Type B pancreatic cell (in vitro differentiated cells): ENCODE results near the gene PIAS1. TPM values are rescaled to one million over a fixed set of nuclear protein-coding genes. Genes with fewer than 3 reads are reported as not detected.
"Not testable (repeated sequence)": the region's sequence is repeated elsewhere in the genome, so short reads cannot be mapped to it uniquely, and the experiment has no call there.

Experiments
- DNase-seq: peaks from one replicate; pipeline ENCODE4 v3.0.0; 2021; ENCODE audit warnings: mixed read lengths; ENCODE audit not compliant: unreplicated experiment; ENCODE audit errors: extremely low spot score
- H3K27ac Mint-ChIP-seq: 2 replicates; pipeline ENCODE4 v1.8.0; 2021; ENCODE audit warnings: mild to moderate bottlenecking, mixed read lengths
- H3K27me3 Mint-ChIP-seq: 2 replicates; pipeline ENCODE4 v1.8.0; 2021; ENCODE audit warnings: mixed read lengths
- H3K36me3 Mint-ChIP-seq: 2 replicates; pipeline ENCODE4 v1.8.0; 2021; ENCODE audit warnings: mixed read lengths
- H3K4me1 Mint-ChIP-seq: one replicate; pipeline ENCODE4 v1.8.0; 2021; ENCODE audit warnings: mixed read lengths; ENCODE audit not compliant: unreplicated experiment
- H3K4me3 Mint-ChIP-seq: 2 replicates; pipeline ENCODE4 v1.8.0; 2021; ENCODE audit warnings: mild to moderate bottlenecking, mixed read lengths
- H3K9me3 Mint-ChIP-seq: 2 replicates; pipeline ENCODE4 v1.8.0; 2021; ENCODE audit warnings: mixed read lengths
- CTCF ChIP-seq: fragments of 200-600 bp; sonication (generic); conservative IDR thresholded peaks from 2 replicates; pipeline ENCODE4 v1.5.0; 2021; ENCODE audit warnings: antibody characterized with exemption, mild to moderate bottlenecking
- total RNA-seq: library from RNA; stranded (reverse); gene quantifications from 2 replicates; pipeline ENCODE4 v1.2.1, GENCODE V29; 2021; ENCODE audit warnings: low replicate concordance

The PIAS1 gene
- total RNA-seq, 1 donor from 2014 or later = 56.2 TPM

GRCh38 chr15:68217341-68217740 is 163.2 kb downstream of the PIAS1 start:
- H3K27ac Mint-ChIP-seq = no peak overlapping the region
- H3K27me3 Mint-ChIP-seq = no peaks in the 10 kb centered on the region
- H3K4me1 Mint-ChIP-seq = no peaks in the 10 kb centered on the region
- no peak overlapping the region for H3K4me3 Mint-ChIP-seq
- H3K9me3 Mint-ChIP-seq = no peaks in the 10 kb centered on the region
- DNase-seq = no peak
- peaks cover 17% of the 10 kb centered on the region for H3K36me3 Mint-ChIP-seq
- TF ChIP-seq CTCF = no peak

DNA sequence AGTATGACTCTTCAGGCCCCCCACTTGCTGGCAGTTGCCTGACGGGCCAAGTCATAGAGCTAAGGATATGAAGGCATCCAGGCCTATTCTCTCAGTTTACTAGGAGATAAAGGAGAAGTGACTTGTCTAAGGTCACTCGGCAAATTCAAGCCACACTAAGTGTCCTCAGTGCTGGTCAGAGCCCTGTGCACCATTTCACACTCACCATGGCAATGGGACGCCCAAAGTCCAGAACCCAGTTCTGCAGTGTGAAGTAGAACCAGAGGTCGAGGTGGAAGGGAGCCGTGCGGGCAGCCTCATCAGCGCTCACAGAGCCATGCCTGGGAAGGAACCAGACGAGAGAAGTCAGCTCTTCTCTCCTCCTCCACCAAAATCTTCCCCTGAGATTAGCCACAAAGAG is 164.2 kb downstream of the PIAS1 start:
- Mint-ChIP-seq H3K4me1 (no peaks in the 10 kb centered on the region), H3K27ac (no peak overlapping the region), H3K36me3 (peaks cover 22% of the 10 kb centered on the region), H3K27me3 (no peaks in the 10 kb centered on the region), H3K9me3 (no peaks in the 10 kb centered on the region), H3K4me3 (no peak overlapping the region)
- no peak for DNase-seq
- TF ChIP-seq CTCF = no peak

GRCh38 chr15:68218847-68219798 is 165.0 kb downstream of the PIAS1 start:
- Mint-ChIP-seq H3K9me3 (no peaks in the 10 kb centered on the region), H3K36me3 (peaks cover 18% of the 10 kb centered on the region), H3K27ac (no peak overlapping the region), H3K4me3 (no peak overlapping the region), H3K27me3 (no peaks in the 10 kb centered on the region), H3K4me1 (no peaks in the 10 kb centered on the region)
- TF ChIP-seq CTCF = no peak
- DNase-seq = peak; percentile 11

GRCh38 chr15:68220489-68220888 is 166.4 kb downstream of the PIAS1 start:
- H3K27ac Mint-ChIP-seq = no peak overlapping the region
- no peak for TF ChIP-seq CTCF
- DNase-seq = peak; percentile 29
- H3K36me3 Mint-ChIP-seq = peaks cover 23% of the 10 kb centered on the region
- no peaks in the 10 kb centered on the region for H3K27me3 Mint-ChIP-seq
- no peaks in the 10 kb centered on the region for H3K4me1 Mint-ChIP-seq
- H3K9me3 Mint-ChIP-seq = no peaks in the 10 kb centered on the region
- H3K4me3 Mint-ChIP-seq = no peak overlapping the region

GRCh38 chr15:68220967-68221366 is 166.9 kb downstream of the PIAS1 start:
- TF ChIP-seq CTCF = no peak
- H3K4me3 Mint-ChIP-seq = no peak overlapping the region
- no peaks in the 10 kb centered on the region for H3K9me3 Mint-ChIP-seq
- H3K4me1 Mint-ChIP-seq = no peaks in the 10 kb centered on the region
- peaks cover 23% of the 10 kb centered on the region for H3K36me3 Mint-ChIP-seq
- DNase-seq = peak; percentile 29
- H3K27me3 Mint-ChIP-seq = no peaks in the 10 kb centered on the region
- H3K27ac Mint-ChIP-seq = no peak overlapping the region

DNA sequence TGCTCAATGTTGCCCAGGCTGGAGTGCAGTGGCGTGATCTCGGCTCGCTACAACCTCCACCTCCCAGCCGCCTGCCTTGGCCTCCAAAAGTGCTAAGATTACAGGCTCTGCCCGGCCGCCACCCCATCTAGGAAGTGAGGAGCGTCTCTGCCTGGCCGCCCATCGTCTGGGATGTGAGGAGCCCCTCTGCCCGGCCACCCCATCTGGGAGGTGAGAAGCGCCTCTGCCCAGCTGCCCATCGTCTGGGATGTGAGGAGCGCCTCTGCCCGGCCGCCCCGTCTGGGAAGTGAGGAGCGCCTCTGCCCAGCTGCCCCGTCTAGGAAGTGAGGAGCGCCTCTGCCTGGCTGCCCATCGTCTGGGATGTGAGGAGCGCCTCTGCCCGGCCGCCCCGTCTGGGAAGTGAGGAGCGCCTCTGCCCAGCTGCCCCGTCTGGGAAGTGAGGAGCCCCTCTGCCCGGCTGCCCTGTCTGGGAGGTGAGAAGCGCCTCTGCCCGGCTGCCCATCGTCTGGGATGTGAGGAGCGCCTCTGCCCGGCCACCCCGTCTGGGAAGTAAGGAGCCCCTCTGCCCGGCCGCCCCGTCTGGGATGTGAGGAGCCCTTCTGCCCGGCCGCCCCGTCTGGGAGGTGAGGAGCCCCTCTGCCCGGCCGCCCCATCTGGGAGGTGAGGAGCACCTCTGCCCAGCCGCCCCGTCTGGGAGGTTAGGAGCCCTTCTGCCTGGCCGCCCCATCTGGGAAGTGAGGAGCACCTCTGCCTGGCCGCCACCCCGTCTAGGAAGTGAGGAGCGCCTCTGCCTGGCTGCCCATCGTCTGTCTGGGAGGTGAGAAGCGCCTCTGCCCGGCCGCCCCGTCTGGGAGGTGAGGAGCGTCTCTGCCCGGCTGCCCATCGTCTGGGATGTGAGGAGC is 167.7 kb downstream of the PIAS1 start:
- H3K27me3 Mint-ChIP-seq, H3K27ac Mint-ChIP-seq, H3K9me3 Mint-ChIP-seq, H3K4me3 Mint-ChIP-seq, H3K4me1 Mint-ChIP-seq: not testable (repeated sequence)
- DNase-seq = peak; percentile 51
- H3K36me3 Mint-ChIP-seq = peaks cover 19% of the 10 kb centered on the region

DNA sequence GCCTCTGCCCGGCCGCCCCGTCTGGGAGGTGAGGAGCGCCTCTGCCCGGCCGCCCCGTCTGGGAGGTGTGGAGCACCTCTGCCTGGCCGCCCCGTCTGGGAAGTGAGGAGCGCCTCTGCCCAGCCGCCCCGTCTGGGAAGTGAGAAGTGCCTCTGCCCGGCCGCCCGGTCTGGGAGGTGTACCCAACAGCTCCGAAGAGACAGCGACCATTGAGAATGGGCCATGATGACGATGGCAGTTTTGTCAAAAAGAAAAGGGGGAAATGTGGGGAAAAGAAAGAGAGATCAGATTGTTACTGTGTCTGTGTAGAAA is 168.3 kb downstream of the PIAS1 start:
- not testable (repeated sequence) for H3K9me3 Mint-ChIP-seq, H3K27ac Mint-ChIP-seq, H3K4me3 Mint-ChIP-seq, DNase-seq, H3K27me3 Mint-ChIP-seq, H3K4me1 Mint-ChIP-seq
- peaks cover 14% of the 10 kb centered on the region for H3K36me3 Mint-ChIP-seq
